Mesenchymal stem cell (in vitro differentiated cells and primary cell): ENCODE data around the gene FCSK.
A peak's percentile ranks its signal among the peaks of the same experiment; 100 is the strongest.

Source experiments
- DNase-seq: peaks from one replicate; pipeline ENCODE4 v3.0.0-alpha.2; 2013
- H2AFZ ChIP-seq: one replicate; pipeline ENCODE4 v1.6.1; 2013; ENCODE audit warnings: low read depth, mild to moderate bottlenecking, control low read depth, inconsistent platforms, low read length, moderate library complexity
- H2AK5ac ChIP-seq: 2 replicates; pipeline ENCODE4 v1.6.1; 2013; ENCODE audit warnings: low read length, moderate library complexity, mild to moderate bottlenecking, inconsistent platforms; ENCODE audit not compliant: severe bottlenecking
- H2BK120ac ChIP-seq: one replicate; pipeline ENCODE4 v1.6.1; 2013; ENCODE audit warnings: low read depth, mild to moderate bottlenecking, inconsistent platforms, low read length, moderate library complexity
- H2BK12ac ChIP-seq, 2 experiments: one replicate each; pipeline ENCODE4 v1.6.1; 2013; ENCODE audit warnings: inconsistent platforms in 2 of 2, low read length in 2 of 2, mild to moderate bottlenecking in 2 of 2, moderate library complexity in 2 of 2, control low read depth in 1 of 2
- H2BK15ac ChIP-seq: one replicate; pipeline ENCODE4 v1.6.1; 2013; ENCODE audit warnings: mild to moderate bottlenecking, low read depth, inconsistent platforms; ENCODE audit not compliant: poor library complexity, severe bottlenecking
- H2BK5ac ChIP-seq: 2 replicates; pipeline ENCODE4 v1.6.1; 2013; ENCODE audit warnings: low read depth, mild to moderate bottlenecking, low read length, control low read depth, inconsistent platforms; ENCODE audit not compliant: poor library complexity, severe bottlenecking
- H3K14ac ChIP-seq, 2 experiments: one replicate each; pipeline ENCODE4 v1.6.1; 2013; ENCODE audit warnings: inconsistent platforms in 2 of 2, low read length in 2 of 2, control low read depth in 1 of 2, mild to moderate bottlenecking in 1 of 2, moderate library complexity in 1 of 2
- H3K18ac ChIP-seq, 2 experiments: one replicate each; pipeline ENCODE4 v1.6.1; 2013; ENCODE audit warnings: inconsistent platforms in 2 of 2, low read length in 2 of 2, control low read depth in 1 of 2, low read depth in 1 of 2, mild to moderate bottlenecking in 1 of 2
- H3K23ac ChIP-seq, 2 experiments: one replicate each; pipeline ENCODE4 v1.6.1; 2013; ENCODE audit warnings: inconsistent platforms in 2 of 2, low read length in 2 of 2, mild to moderate bottlenecking in 2 of 2, moderate library complexity in 2 of 2, control low read depth in 1 of 2
- H3K27ac ChIP-seq: 2 replicates; pipeline ENCODE4 v1.5.1; 2013; ENCODE audit warnings: mild to moderate bottlenecking, moderate library complexity, low read length, control low read depth, inconsistent platforms; ENCODE audit not compliant: poor library complexity, severe bottlenecking
- H3K27me3 ChIP-seq, 2 experiments: 2 replicates each; pipeline versions ENCODE4 v1.6.1 to v1.7.0; 2013; ENCODE audit warnings: low read length in 2 of 2, mild to moderate bottlenecking in 2 of 2, moderate library complexity in 2 of 2, control low read depth in 1 of 2, inconsistent platforms in 1 of 2; ENCODE audit not compliant: control insufficient read depth in 1 of 2, insufficient read depth in 1 of 2
- H3K36me3 ChIP-seq, 2 experiments: 2 replicates each; pipeline versions ENCODE4 v1.6.1 to v1.7.0; 2013; ENCODE audit warnings: low read length in 2 of 2, control low read depth in 1 of 2, inconsistent platforms in 1 of 2, low read depth in 1 of 2, mild to moderate bottlenecking in 1 of 2; ENCODE audit not compliant: insufficient read depth in 2 of 2, control insufficient read depth in 1 of 2
- H3K4ac ChIP-seq, 2 experiments: one replicate each; pipeline ENCODE4 v1.6.1; 2013; ENCODE audit warnings: inconsistent platforms in 2 of 2, low read length in 2 of 2, mild to moderate bottlenecking in 2 of 2, moderate library complexity in 2 of 2, control low read depth in 1 of 2, low read depth in 1 of 2
- H3K4me1 ChIP-seq: 2 replicates; pipeline ENCODE4 v1.6.1; 2013; ENCODE audit warnings: low read depth, low read length, control low read depth; ENCODE audit not compliant: control insufficient read depth, insufficient read depth
- H3K4me2 ChIP-seq: 2 replicates; pipeline ENCODE4 v1.6.1; 2013; ENCODE audit warnings: low read length, mild to moderate bottlenecking, inconsistent platforms; ENCODE audit not compliant: poor library complexity, severe bottlenecking
- H3K4me3 ChIP-seq, 2 experiments: 2 replicates each; pipeline versions ENCODE4 v1.5.1 to v1.7.0; 2013; ENCODE audit warnings: low read length in 2 of 2, mild to moderate bottlenecking in 2 of 2, control low read depth in 1 of 2, low read depth in 1 of 2; ENCODE audit not compliant: insufficient read depth in 1 of 2
- H3K79me1 ChIP-seq: replicated peaks from 2 replicates; pipeline ENCODE4 v1.6.1; 2013; ENCODE audit warnings: mild to moderate bottlenecking, control low read depth, low read length, inconsistent platforms; ENCODE audit not compliant: poor library complexity, severe bottlenecking
- H3K9ac ChIP-seq: 2 replicates; pipeline ENCODE4 v1.7.0; 2013; ENCODE audit warnings: mild to moderate bottlenecking, low read length, moderate library complexity
- H3K9me3 ChIP-seq: 2 replicates; pipeline ENCODE4 v1.7.0; 2013; ENCODE audit warnings: mild to moderate bottlenecking, low read length; ENCODE audit not compliant: control insufficient read depth
- H4K8ac ChIP-seq: one replicate; pipeline ENCODE4 v1.6.1; 2013; ENCODE audit warnings: inconsistent platforms, mild to moderate bottlenecking, low read length, moderate library complexity
- H4K91ac ChIP-seq: one replicate; pipeline ENCODE4 v1.6.1; 2013; ENCODE audit warnings: mild to moderate bottlenecking, low read length, inconsistent platforms
- WGBS: methylation state at CpG from one replicate; pipeline ENCODE4 v1.1.7; 2013; ENCODE audit warnings: mixed read lengths; 5-methylcytosine and 5-hydroxymethylcytosine counted together

FCSK gene

GRCh38 chr16:70453117-70453891 lies 1.1 kb upstream of the FCSK start:
- Histone ChIP-seq H4K8ac (peak overlapping the region; percentile 59), H3K36me3 (no peaks in the 10 kb centered on the region), H2BK120ac (no peak overlapping the region), H3K9me3 (no peaks in the 10 kb centered on the region), H3K14ac (no peak overlapping the region), H3K4me3 (peak overlapping the region in 1 of 2 experiments; percentile 86), H3K4me1 (peaks cover 2% of the 10 kb centered on the region), H3K4me2 (peak overlapping the region; percentile 91), H2BK15ac (no peak overlapping the region), H3K23ac (no peak overlapping the region), H3K79me1 (peaks cover 11% of the 10 kb centered on the region), H4K91ac (no peak overlapping the region), H3K4ac (peak overlapping the region in 1 of 2 experiments; percentile 73), H2BK12ac (peak overlapping the region in 1 of 2 experiments; percentile 47), H2BK5ac (no peak overlapping the region), H2AK5ac (no peak overlapping the region), H3K27me3 (no peaks in the 10 kb centered on the region), H3K9ac (peak overlapping the region; percentile 97), H3K27ac (peak overlapping the region; percentile 93), H3K18ac (no peak overlapping the region), H2AFZ (no peak overlapping the region)
- WGBS: 90% methylated on average over 11 of the region's 11 CpGs
- no peak for DNase-seq

- Histone ChIP-seq H2AFZ (no peak overlapping the region), H2AK5ac (no peak overlapping the region), H2BK15ac (no peak overlapping the region), H3K4ac (peak overlapping the region in 1 of 2 experiments; percentile 16), H2BK120ac (peak overlapping the region; percentile 99), H3K9me3 (no peaks in the 10 kb centered on the region), H3K4me2 (peak overlapping the region; percentile 91), H3K27me3 (no peaks in the 10 kb centered on the region), H4K91ac (no peak overlapping the region), H4K8ac (no peak overlapping the region), H3K18ac (peak overlapping the region in 1 of 2 experiments; percentile 40), H3K14ac (no peak overlapping the region), H3K23ac (no peak overlapping the region), H3K27ac (peak overlapping the region; percentile 93), H3K36me3 (no peaks in the 10 kb centered on the region), H2BK5ac (peak overlapping the region; percentile 99), H3K4me1 (peaks cover 2% of the 10 kb centered on the region), H3K4me3 (peak overlapping the region in 1 of 2 experiments; percentile 86), H3K9ac (peak overlapping the region; percentile 97), H2BK12ac (no peak overlapping the region), H3K79me1 (peaks cover 11% of the 10 kb centered on the region)
- 1% methylated on average over 8 of the region's 8 CpGs for WGBS
- no peak for DNase-seq
These were observed 538 bp upstream of the FCSK start for GRCh38 chr16:70453892-70454221.

- no peak overlapping the region for H2AFZ ChIP-seq
- no peak overlapping the region for H2BK5ac ChIP-seq
- no peak for DNase-seq
- H3K4me3 ChIP-seq: no peak overlapping the region
- H2BK120ac ChIP-seq: peak overlapping the region; percentile 19
- H3K9me3 ChIP-seq: no peaks in the 10 kb centered on the region
- peaks cover 15% of the 10 kb centered on the region for H3K79me1 ChIP-seq
- no peak overlapping the region for H3K4me2 ChIP-seq
- H4K8ac ChIP-seq: no peak overlapping the region
- no peak overlapping the region for H3K14ac ChIP-seq
- no peak overlapping the region for H3K9ac ChIP-seq
- H4K91ac ChIP-seq: no peak overlapping the region
- no peak overlapping the region for H3K4ac ChIP-seq
- H3K18ac ChIP-seq: no peak overlapping the region
- 89% methylated on average over 6 of the region's 7 CpGs for whole genome bisulfite sequencing
- peaks cover 7% of the 10 kb centered on the region for H3K4me1 ChIP-seq
- H2BK15ac ChIP-seq: no peak overlapping the region
- no peaks in the 10 kb centered on the region for H3K36me3 ChIP-seq
- no peak overlapping the region for H2BK12ac ChIP-seq
- no peak overlapping the region for H3K27ac ChIP-seq
- H2AK5ac ChIP-seq: no peak overlapping the region
- H3K23ac ChIP-seq: no peak overlapping the region
- H3K27me3 ChIP-seq: no peaks in the 10 kb centered on the region
These were observed 1.5 kb downstream of the FCSK start for GRCh38 chr16:70455910-70456309.

DNA sequence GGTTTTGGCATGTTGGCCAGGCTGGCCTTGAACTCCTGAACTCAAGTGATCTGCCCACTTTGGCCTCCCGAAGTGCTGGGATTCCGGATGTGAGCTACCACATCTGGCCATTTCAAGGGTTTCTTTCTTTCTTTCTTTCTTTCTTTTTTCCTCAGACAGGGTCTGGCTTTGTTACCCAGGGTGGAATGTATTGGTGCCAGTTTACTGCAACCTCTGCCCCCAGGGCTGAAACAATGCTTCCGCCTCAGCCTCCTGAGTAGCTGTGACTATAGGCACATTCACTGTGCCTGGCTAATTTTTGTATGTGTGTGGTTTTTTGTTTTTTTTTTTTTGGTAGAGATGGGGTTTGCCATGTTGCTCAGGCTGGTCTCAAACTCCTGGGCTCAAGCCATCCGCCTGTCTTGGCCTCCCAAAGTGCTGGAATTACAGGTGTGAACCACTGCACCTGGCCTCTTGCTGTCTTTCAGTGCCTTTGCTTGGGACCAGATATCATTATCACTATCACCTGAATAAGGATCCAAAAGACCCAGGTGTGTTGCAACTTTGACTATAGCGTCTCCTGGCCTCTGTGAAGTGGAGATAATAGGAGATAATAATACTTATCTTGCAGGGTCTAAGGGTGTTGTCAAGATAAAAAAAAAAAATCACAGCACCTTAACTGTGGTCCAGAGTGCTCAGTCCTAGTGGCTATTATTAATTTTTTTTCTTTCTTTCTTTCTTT lies 3.2 kb downstream of the FCSK start:
- Histone ChIP-seq H3K79me1 (peaks cover 23% of the 10 kb centered on the region), H3K27ac (no peak overlapping the region), H3K27me3 (no peaks in the 10 kb centered on the region), H3K9ac (no peak overlapping the region), H3K14ac (no peak overlapping the region), H2BK15ac (no peak overlapping the region), H2AK5ac (peak overlapping the region; percentile 51), H3K23ac (no peak overlapping the region), H3K4me3 (no peak overlapping the region), H2BK120ac (no peak overlapping the region), H4K8ac (no peak overlapping the region), H2AFZ (no peak overlapping the region), H3K18ac (no peak overlapping the region), H4K91ac (no peak overlapping the region), H3K9me3 (no peaks in the 10 kb centered on the region), H3K4ac (no peak overlapping the region), H2BK5ac (no peak overlapping the region), H3K4me1 (peaks cover 14% of the 10 kb centered on the region), H2BK12ac (no peak overlapping the region), H3K36me3 (no peaks in the 10 kb centered on the region), H3K4me2 (no peak overlapping the region)
- DNase-seq: no peak
- 93% methylated on average over 5 of the region's 5 CpGs for WGBS
